ENCODE measurements around the gene METTL13. TPM values are rescaled to one million over a fixed set of nuclear protein-coding genes. Genes with fewer than 3 reads are reported as not detected.

METTL13 gene
- total RNA-seq, 1 donor from 2014 or later = 25.1 TPM

GRCh38 chr1:171740987-171741871, 40.2 kb upstream of the METTL13 start:
- ATAC-seq = peak; percentile 61 to 64
- DNase-seq = peak; percentile 56
- peak overlapping the region; percentile 85 for H3K4me3 ChIP-seq
- H3K27me3 ChIP-seq (ENCODE audit: low read depth) = no peaks in the 10 kb centered on the region
- no peaks in the 10 kb centered on the region for H3K9me3 ChIP-seq
- peak overlapping the region; percentile 95 for H3K27ac ChIP-seq
- TF ChIP-seq, protein P1, sequence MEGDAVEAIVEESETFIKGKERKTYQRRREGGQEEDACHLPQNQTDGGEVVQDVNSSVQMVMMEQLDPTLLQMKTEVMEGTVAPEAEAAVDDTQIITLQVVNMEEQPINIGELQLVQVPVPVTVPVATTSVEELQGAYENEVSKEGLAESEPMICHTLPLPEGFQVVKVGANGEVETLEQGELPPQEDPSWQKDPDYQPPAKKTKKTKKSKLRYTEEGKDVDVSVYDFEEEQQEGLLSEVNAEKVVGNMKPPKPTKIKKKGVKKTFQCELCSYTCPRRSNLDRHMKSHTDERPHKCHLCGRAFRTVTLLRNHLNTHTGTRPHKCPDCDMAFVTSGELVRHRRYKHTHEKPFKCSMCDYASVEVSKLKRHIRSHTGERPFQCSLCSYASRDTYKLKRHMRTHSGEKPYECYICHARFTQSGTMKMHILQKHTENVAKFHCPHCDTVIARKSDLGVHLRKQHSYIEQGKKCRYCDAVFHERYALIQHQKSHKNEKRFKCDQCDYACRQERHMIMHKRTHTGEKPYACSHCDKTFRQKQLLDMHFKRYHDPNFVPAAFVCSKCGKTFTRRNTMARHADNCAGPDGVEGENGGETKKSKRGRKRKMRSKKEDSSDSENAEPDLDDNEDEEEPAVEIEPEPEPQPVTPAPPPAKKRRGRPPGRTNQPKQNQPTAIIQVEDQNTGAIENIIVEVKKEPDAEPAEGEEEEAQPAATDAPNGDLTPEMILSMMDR (IDR thresholded peaks at IDR 0.05) = no peak
- intact Hi-C loops (cut with DNase I) = no loop called here
- peaks cover 36% of the 10 kb centered on the region for H3K4me1 ChIP-seq
- H3K36me3 ChIP-seq = peaks cover 22% of the 10 kb centered on the region

DNA sequence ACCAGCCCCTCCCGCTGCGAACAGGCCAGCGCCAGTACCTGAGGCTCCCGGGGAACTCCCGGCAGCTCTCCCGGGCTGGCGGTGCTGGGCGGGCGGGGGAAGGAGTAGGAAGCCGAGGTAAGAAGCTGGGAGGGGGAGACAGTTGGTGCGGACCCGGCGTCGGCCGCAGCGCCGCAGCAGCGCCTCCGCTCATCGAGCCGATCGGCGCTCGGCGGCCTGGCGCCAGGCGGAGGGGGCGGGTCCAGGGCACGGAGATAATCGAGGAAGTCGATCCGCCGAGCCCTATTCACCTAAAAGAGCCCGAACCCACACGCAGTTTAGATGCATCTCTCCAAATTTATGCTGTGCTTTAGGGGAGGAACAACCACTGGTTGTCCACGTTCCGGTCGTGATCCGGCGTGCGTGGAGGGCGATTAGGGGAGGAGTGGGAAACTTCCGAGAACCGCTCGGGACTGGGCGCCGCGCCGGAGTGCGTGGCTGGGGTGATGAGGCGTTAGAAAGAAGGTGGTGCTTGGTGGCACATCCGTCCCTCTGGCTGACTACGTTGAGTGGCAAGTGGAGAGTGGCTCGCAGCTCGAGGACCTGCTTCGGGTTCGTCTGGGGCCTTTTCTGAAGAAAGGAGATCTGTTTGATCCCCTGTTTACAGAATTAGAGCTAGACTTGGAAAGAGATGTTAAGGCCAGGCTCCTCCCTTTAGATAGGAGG, 39.4 kb upstream of the METTL13 start, which contains the start of gene VAMP4:
Gene VAMP4, minus strand, starts transcription at position 194 of the 705 bp plus-strand sequence. CDS start 3,651 bp downstream, outside the sequence.
- H3K27ac ChIP-seq = peak within 1 kb of the TSS; percentile 95
- peak within 1 kb of the TSS; percentile 85 for H3K4me3 ChIP-seq
- peaks cover 14% of the 10 kb centered on the region for H3K36me3 ChIP-seq
- intact Hi-C loops (cut with DNase I) = no loop called here
- no peaks in the 10 kb centered on the region for H3K9me3 ChIP-seq
- ATAC-seq = peak; percentile 97 to 98
- H3K4me1 ChIP-seq = peaks cover 36% of the 10 kb centered on the region
- no peaks in the 10 kb centered on the region for H3K27me3 ChIP-seq (ENCODE audit: low read depth)
- TF ChIP-seq, protein P1 (IDR thresholded peaks at IDR 0.05) = no peak
- DNase-seq = peak; percentile 93

GRCh38 chr1:171742577-171742922, 38.9 kb upstream of the METTL13 start:
- peaks cover 8% of the 10 kb centered on the region for H3K36me3 ChIP-seq
- TF ChIP-seq, protein P1 (IDR thresholded peaks at IDR 0.05) = no peak
- intact Hi-C loops (cut with DNase I) = no loop called here
- H3K27me3 ChIP-seq (ENCODE audit: low read depth) = no peaks in the 10 kb centered on the region
- H3K4me3 ChIP-seq = peak overlapping the region; percentile 85
- peak; percentile 52 to 73 for ATAC-seq
- H3K27ac ChIP-seq = peak overlapping the region; percentile 95
- no peak for DNase-seq
- H3K9me3 ChIP-seq = no peaks in the 10 kb centered on the region
- H3K4me1 ChIP-seq = peaks cover 36% of the 10 kb centered on the region

GRCh38 chr1:171743081-171743870, 38.2 kb upstream of the METTL13 start:
- Histone ChIP-seq H3K9me3 (no peaks in the 10 kb centered on the region), H3K36me3 (peaks cover 1% of the 10 kb centered on the region), H3K4me3 (peak overlapping the region; percentile 85), H3K4me1 (peaks cover 36% of the 10 kb centered on the region), H3K27ac (peak overlapping the region; percentile 95), H3K27me3 (ENCODE audit: low read depth) (no peaks in the 10 kb centered on the region)
- TF ChIP-seq, protein P1 (IDR thresholded peaks at IDR 0.05) = no peak
- ATAC-seq (peak in 1 of 2 donors; percentile 16), DNase-seq (no peak)
- intact Hi-C loops (cut with DNase I) = no loop called here

GRCh38 chr1:171744986-171745385, 36.5 kb upstream of the METTL13 start:
- H3K27me3 ChIP-seq (ENCODE audit: low read depth) = no peaks in the 10 kb centered on the region
- no peak overlapping the region for H3K27ac ChIP-seq
- H3K4me1 ChIP-seq = peaks cover 25% of the 10 kb centered on the region
- TF ChIP-seq, protein P1 (IDR thresholded peaks at IDR 0.05) = no peak
- ATAC-seq (no peak), DNase-seq (no peak)
- no peaks in the 10 kb centered on the region for H3K36me3 ChIP-seq
- no peaks in the 10 kb centered on the region for H3K9me3 ChIP-seq
- H3K4me3 ChIP-seq = no peak overlapping the region
- intact Hi-C loops (cut with DNase I) = no loop called here

Measured in lower lobe of right lung (tissue), 2 donors.